ENCODE data around the gene TIMD4.

DNA sequence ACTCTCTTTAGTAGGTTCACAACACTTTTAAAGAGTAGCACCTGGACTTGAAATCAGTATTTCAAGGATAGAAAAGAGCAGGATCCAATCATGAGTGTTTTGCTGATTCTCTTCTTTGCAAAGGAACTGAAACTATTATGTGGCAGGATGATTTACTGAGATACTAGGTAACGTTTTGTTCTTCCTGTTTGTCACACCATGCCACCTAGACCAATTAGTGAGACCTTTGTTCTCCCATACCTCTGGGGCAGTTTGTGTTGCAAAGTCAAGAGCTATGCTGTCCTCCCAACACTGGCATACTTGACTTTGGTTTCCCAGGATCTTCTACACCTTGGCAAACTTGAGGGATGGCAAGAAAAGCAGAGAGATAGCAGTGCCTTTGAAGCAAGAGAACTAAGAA, 69.5 kb downstream of the TIMD4 start:
- TF ChIP-seq, protein P1, sequence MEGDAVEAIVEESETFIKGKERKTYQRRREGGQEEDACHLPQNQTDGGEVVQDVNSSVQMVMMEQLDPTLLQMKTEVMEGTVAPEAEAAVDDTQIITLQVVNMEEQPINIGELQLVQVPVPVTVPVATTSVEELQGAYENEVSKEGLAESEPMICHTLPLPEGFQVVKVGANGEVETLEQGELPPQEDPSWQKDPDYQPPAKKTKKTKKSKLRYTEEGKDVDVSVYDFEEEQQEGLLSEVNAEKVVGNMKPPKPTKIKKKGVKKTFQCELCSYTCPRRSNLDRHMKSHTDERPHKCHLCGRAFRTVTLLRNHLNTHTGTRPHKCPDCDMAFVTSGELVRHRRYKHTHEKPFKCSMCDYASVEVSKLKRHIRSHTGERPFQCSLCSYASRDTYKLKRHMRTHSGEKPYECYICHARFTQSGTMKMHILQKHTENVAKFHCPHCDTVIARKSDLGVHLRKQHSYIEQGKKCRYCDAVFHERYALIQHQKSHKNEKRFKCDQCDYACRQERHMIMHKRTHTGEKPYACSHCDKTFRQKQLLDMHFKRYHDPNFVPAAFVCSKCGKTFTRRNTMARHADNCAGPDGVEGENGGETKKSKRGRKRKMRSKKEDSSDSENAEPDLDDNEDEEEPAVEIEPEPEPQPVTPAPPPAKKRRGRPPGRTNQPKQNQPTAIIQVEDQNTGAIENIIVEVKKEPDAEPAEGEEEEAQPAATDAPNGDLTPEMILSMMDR (IDR thresholded peaks at IDR 0.05) = no peak
- no peak for TF ChIP-seq EZH2phosphoT487 (IDR thresholded peaks at IDR 0.05)

Data from neural progenitor cell (in vitro differentiated cells).